H1 (cell line): ENCODE measurements around the gene SRGAP2. TPM values are rescaled to one million over a fixed set of nuclear protein-coding genes. Genes with fewer than 3 reads are reported as not detected.
"Not testable (repeated sequence)": the region's sequence is repeated elsewhere in the genome, so short reads cannot be mapped to it uniquely, and the experiment has no call there.

Experiments used
- CTCF ChIA-PET: fragments of 300-600 bp; sonication (Branson Sonifier 250); formaldehyde crosslinking; loops from one replicate; lab custom pipeline; 2021; ENCODE audit not compliant: partially characterized antibody; lab: Charles Lee
- POLR2A ChIA-PET: fragments of 300-600 bp; sonication (Branson Sonifier 250); formaldehyde crosslinking; loops from one replicate; lab custom pipeline; 2021; ENCODE audit warnings: inconsistent platforms; ENCODE audit not compliant: partially characterized antibody; lab: Charles Lee
- DNase-seq, 2 experiments: peaks; one replicate each; pipeline versions ENCODE4 v3.0.0 to v3.0.0-alpha.2; 2010 to 2022; ENCODE audit warnings: low spot score in 2 of 2, low read depth in 1 of 2, mixed read lengths in 1 of 2
- FAIRE-seq: peaks from 2 replicates; lab custom pipeline; 2011; peaks lifted over from hg19 to GRCh38; lab: Jason Lieb, UNC
- H2AFZ ChIP-seq: 2 replicates; pipeline ENCODE4 v1.8.1; 2012; ENCODE audit warnings: low read length, inconsistent platforms
- H2AK5ac ChIP-seq: 2 replicates; pipeline ENCODE4 v1.6.1; 2013; ENCODE audit warnings: low read depth, low read length
- H2BK120ac ChIP-seq: replicated peaks from 2 replicates; pipeline ENCODE3; 2013; ENCODE audit warnings: low read depth, low read length, inconsistent platforms
- H2BK12ac ChIP-seq: 2 replicates; pipeline ENCODE4 v1.6.1; 2013; ENCODE audit warnings: low read depth, low read length
- H2BK15ac ChIP-seq: 2 replicates; pipeline ENCODE4 v1.6.1; 2013; ENCODE audit warnings: low read length
- H2BK20ac ChIP-seq: 2 replicates; pipeline ENCODE4 v1.6.1; 2013; ENCODE audit warnings: low read length
- H2BK5ac ChIP-seq: 2 replicates; pipeline ENCODE4 v1.6.1; 2013; ENCODE audit warnings: low read depth, low read length
- H3K14ac ChIP-seq: 2 replicates; pipeline ENCODE4 v1.6.1; 2013; ENCODE audit warnings: inconsistent platforms; ENCODE audit not compliant: insufficient read length
- H3K18ac ChIP-seq: 2 replicates; pipeline ENCODE4 v1.6.1; 2013; ENCODE audit warnings: low read length; ENCODE audit errors: extremely low read depth
- H3K23ac ChIP-seq: 2 replicates; pipeline ENCODE4 v1.6.1; 2013; ENCODE audit warnings: inconsistent platforms; ENCODE audit not compliant: insufficient read length
- H3K23me2 ChIP-seq: 2 replicates; pipeline ENCODE4 v1.6.1; 2013; ENCODE audit warnings: low read depth, low read length
- H3K27ac ChIP-seq: 2 replicates; pipeline ENCODE4 v1.6.1; 2011; ENCODE audit warnings: low read depth, low read length, inconsistent platforms
- H3K27me3 ChIP-seq, 4 experiments: replicated peaks in 1 of 4; 1 replicate in 1 of 4; 2 replicates in 3 of 4; pipeline versions ENCODE4 v1.6.1 to v1.8.1; 2011 to 2013; ENCODE audit warnings: low read length in 3 of 4, mild to moderate bottlenecking in 3 of 4, inconsistent platforms in 2 of 4, mixed read lengths in 2 of 4, moderate library complexity in 1 of 4; ENCODE audit not compliant: control insufficient read depth in 3 of 4, insufficient read depth in 3 of 4; ENCODE audit errors: extremely low read depth in 1 of 4
- H3K36me3 ChIP-seq, 4 experiments: 2 replicates each; pipeline versions ENCODE4 v1.6.1 to v1.8.1; 2011 to 2013; ENCODE audit warnings: mild to moderate bottlenecking in 4 of 4, low read length in 3 of 4, moderate library complexity in 2 of 4, control low read depth in 1 of 4, inconsistent platforms in 1 of 4; ENCODE audit not compliant: insufficient read depth in 4 of 4, control insufficient read depth in 2 of 4
- H3K4ac ChIP-seq: replicated peaks from 2 replicates; pipeline ENCODE3; 2013; ENCODE audit warnings: low read length, low read depth, mixed read lengths, inconsistent platforms; ENCODE audit not compliant: insufficient read length
- H3K4me1 ChIP-seq, 4 experiments: replicated peaks in 1 of 4; 1 replicate in 1 of 4; 2 replicates in 3 of 4; pipeline versions ENCODE4 v1.6.1 to v1.8.1; 2011 to 2013; ENCODE audit warnings: low read length in 3 of 4, inconsistent platforms in 2 of 4, mixed read lengths in 1 of 4; ENCODE audit not compliant: insufficient read depth in 4 of 4, control insufficient read depth in 3 of 4
- H3K4me2 ChIP-seq, 2 experiments: 2 replicates each; pipeline versions ENCODE4 v1.6.1 to v1.8.1; 2011 to 2013; ENCODE audit warnings: low read depth in 2 of 2, low read length in 2 of 2, control low read depth in 1 of 2, inconsistent platforms in 1 of 2, mild to moderate bottlenecking in 1 of 2; ENCODE audit not compliant: insufficient read depth in 1 of 2
- H3K4me3 ChIP-seq, 4 experiments: fragments of 200-600, 300-600 bp in 1 of 4; sonication (generic), shearing (Covaris generic), sonication (Bioruptor Twin) in 1 of 4; 2 replicates each; pipeline versions ENCODE4 v1.5.1 to v1.8.1; 2011 to 2016; ENCODE audit warnings: low read length in 4 of 4, low read depth in 3 of 4, control low read depth in 2 of 4, inconsistent platforms in 2 of 4, mild to moderate bottlenecking in 2 of 4, mixed read lengths in 1 of 4, moderate library complexity in 1 of 4; ENCODE audit not compliant: insufficient read depth in 2 of 4; ENCODE audit errors: extremely low read depth in 1 of 4
- H3K56ac ChIP-seq: replicated peaks from 2 replicates; pipeline ENCODE3; 2013; ENCODE audit warnings: low read depth, mild to moderate bottlenecking, mixed read lengths, low read length, inconsistent platforms; ENCODE audit not compliant: insufficient read length
- H3K79me1 ChIP-seq: 2 replicates; pipeline ENCODE4 v1.6.1; 2013; ENCODE audit warnings: low read depth, low read length, control low read depth
- H3K79me2 ChIP-seq, 2 experiments: 2 replicates each; pipeline versions ENCODE4 v1.6.1 to v1.8.1; 2012 to 2013; ENCODE audit warnings: low read length in 2 of 2, mild to moderate bottlenecking in 2 of 2, inconsistent platforms in 1 of 2; ENCODE audit not compliant: insufficient read depth in 2 of 2, control insufficient read depth in 1 of 2
- H3K9ac ChIP-seq, 4 experiments: replicated peaks in 1 of 4; 1 replicate in 1 of 4; 2 replicates in 3 of 4; pipeline versions ENCODE4 v1.6.1 to v1.8.1; 2011 to 2013; ENCODE audit warnings: low read depth in 3 of 4, low read length in 3 of 4, control low read depth in 2 of 4, mild to moderate bottlenecking in 2 of 4, moderate library complexity in 2 of 4, inconsistent platforms in 1 of 4; ENCODE audit errors: extremely low read depth in 1 of 4
- H3K9me3 ChIP-seq, 2 experiments: 2 replicates each; pipeline versions ENCODE4 v1.6.1 to v1.8.1; 2012 to 2013; ENCODE audit warnings: mild to moderate bottlenecking in 2 of 2, moderate library complexity in 2 of 2, control low read depth in 1 of 2, inconsistent platforms in 1 of 2, low read depth in 1 of 2, low read length in 1 of 2, mixed read lengths in 1 of 2; ENCODE audit not compliant: insufficient read depth in 2 of 2
- H4K20me1 ChIP-seq, 2 experiments: replicated peaks in 1 of 2; 2 replicates each; pipeline versions ENCODE3 to v1.8.1; 2011 to 2013; ENCODE audit warnings: inconsistent platforms in 2 of 2, low read length in 2 of 2, mild to moderate bottlenecking in 1 of 2; ENCODE audit not compliant: insufficient read depth in 2 of 2, control insufficient read depth in 1 of 2
- H4K5ac ChIP-seq: 2 replicates; pipeline ENCODE4 v1.6.1; 2013; ENCODE audit warnings: low read length, low read depth, mixed read lengths, inconsistent platforms; ENCODE audit not compliant: insufficient read length
- H4K8ac ChIP-seq: 2 replicates; pipeline ENCODE4 v1.8.0; 2013; ENCODE audit warnings: mild to moderate bottlenecking, moderate library complexity, low read length, inconsistent platforms; ENCODE audit not compliant: insufficient read depth; ENCODE audit errors: extremely low read depth
- H4K91ac ChIP-seq: replicated peaks from 2 replicates; pipeline ENCODE3; 2013; ENCODE audit warnings: low read length, mixed read lengths, inconsistent platforms; ENCODE audit not compliant: insufficient read length
- WGBS, 2 experiments: shearing (Covaris generic) in 1 of 2; methylation state at CpG; one replicate each; pipeline versions ENCODE4 v1.1.6 to v1.1.7; 2013 to 2015; ENCODE audit warnings: low lambda C conversion rate in 2 of 2, mixed read lengths in 2 of 2, inconsistent platforms in 1 of 2, low coverage in 1 of 2, missing lambda C conversion rate in 1 of 2; ENCODE audit not compliant: insufficient replicate concordance in 2 of 2, insufficient coverage in 1 of 2, insufficient read length in 1 of 2; ENCODE audit errors: extremely low coverage in 1 of 2, missing lambda C conversion rate in 1 of 2; 5-methylcytosine and 5-hydroxymethylcytosine counted together
- polyA plus RNA-seq, 7 experiments: library from polyadenylated mRNA; depleted of rRNA in 3 of 7; stranded (reverse) in 5 of 7; unstranded in 2 of 7; fragments of >200 nt in 5 of 7; fragments of 200-250 nt in 2 of 7; gene quantifications; 1 replicate in 5 of 7; 2 replicates in 1 of 7; 4 replicates in 1 of 7; pipeline versions ENCODE4 v1.2.1 to v1.2.3, GENCODE V29; 2011 to 2013; ENCODE audit warnings: missing spikeins in 2 of 7, mixed read lengths in 2 of 7
- total RNA-seq: library from RNA; stranded (reverse); fragmentation: NEBNext Ultra II Directional; extraction: Animal tissue kit (Norgen Biotek cat#: 25700); gene quantifications from 2 replicates; pipeline ENCODE4 v1.2.1, GENCODE V29; 2021

Gene SRGAP2
- total and polyA plus RNA-seq, 2 of the 8 experiments (the other 6 are each of a cell fraction or from before 2014, with no cell fraction given), result 10.8 to 54.0 TPM

DNA sequence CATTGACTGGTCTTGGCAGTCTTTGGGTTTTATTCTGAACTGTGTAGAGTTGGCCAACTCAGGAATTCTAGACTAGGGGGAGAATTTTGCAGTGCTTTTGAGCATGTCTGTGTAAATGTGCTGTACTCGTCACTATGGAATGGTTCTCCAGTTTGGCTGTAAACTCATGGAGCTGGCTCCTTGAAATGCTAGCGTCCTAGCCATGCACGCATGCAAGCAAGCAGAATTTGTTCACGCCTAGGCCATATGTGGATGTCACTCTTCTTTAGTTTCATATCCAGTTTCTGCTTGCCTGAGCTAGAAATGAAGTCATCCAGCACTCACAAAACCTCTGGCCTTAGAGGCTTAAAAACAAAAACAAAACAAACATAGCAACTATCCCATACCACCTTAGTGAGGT is 36.9 kb downstream of the SRGAP2 start:
- 100% methylated on average over 2 of the region's 4 CpGs; no CpG with 5 or more reads in 1 of the 2 experiments for WGBS, 2 experiments

DNA sequence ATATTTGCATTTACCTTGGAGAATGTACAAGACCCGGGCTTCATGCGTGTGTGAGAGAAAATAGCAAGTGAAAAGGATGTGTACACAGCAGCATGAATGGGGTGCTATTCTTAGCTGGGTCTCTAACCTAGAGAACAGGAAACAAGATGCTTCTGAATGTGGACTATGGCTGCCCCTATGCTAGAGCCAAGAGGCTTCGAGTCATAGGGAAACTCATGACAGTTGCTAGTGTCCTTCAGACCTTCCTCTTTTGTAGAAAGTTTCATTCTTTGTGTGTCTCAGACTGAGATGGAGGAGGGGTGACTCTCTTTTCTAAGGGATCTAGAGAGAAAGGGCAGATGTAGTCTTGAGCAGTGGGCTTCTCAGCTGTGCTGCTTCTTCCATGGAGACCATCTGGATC is 40.0 kb downstream of the SRGAP2 start:
- H3K36me3 ChIP-seq, H3K4ac ChIP-seq, H4K91ac ChIP-seq, H3K79me2 ChIP-seq, H2BK12ac ChIP-seq, POLR2A ChIA-PET, H2AK5ac ChIP-seq, H2BK20ac ChIP-seq, H3K79me1 ChIP-seq, H3K56ac ChIP-seq, H3K4me2 ChIP-seq, H3K27me3 ChIP-seq, H4K20me1 ChIP-seq, H3K9ac ChIP-seq, H3K18ac ChIP-seq, H3K9me3 ChIP-seq, CTCF ChIA-PET, H3K23me2 ChIP-seq, H3K14ac ChIP-seq, H4K5ac ChIP-seq, H3K4me3 ChIP-seq, H2BK120ac ChIP-seq, H4K8ac ChIP-seq, FAIRE-seq, H2BK5ac ChIP-seq, H3K27ac ChIP-seq, H3K23ac ChIP-seq, H2AFZ ChIP-seq, H3K4me1 ChIP-seq, DNase-seq, H2BK15ac ChIP-seq: not testable (repeated sequence)
- 100% methylated on average over 1 of the region's 3 CpGs; no CpG with 5 or more reads in 1 of the 2 experiments for WGBS, 2 experiments

More for the DNA sequence above, 36.9 kb downstream of the SRGAP2 start:
- H2AFZ ChIP-seq, H3K23ac ChIP-seq, POLR2A ChIA-PET, H3K4me1 ChIP-seq, H2BK20ac ChIP-seq, H4K5ac ChIP-seq, H2BK120ac ChIP-seq, H3K9ac ChIP-seq, H3K18ac ChIP-seq, DNase-seq, FAIRE-seq, H3K79me2 ChIP-seq, H3K56ac ChIP-seq, H3K14ac ChIP-seq, H3K4me3 ChIP-seq, H3K23me2 ChIP-seq, H3K9me3 ChIP-seq, H3K79me1 ChIP-seq, H2BK15ac ChIP-seq, H3K27ac ChIP-seq, H3K36me3 ChIP-seq, H2AK5ac ChIP-seq, H3K4ac ChIP-seq, H4K91ac ChIP-seq, H2BK12ac ChIP-seq, CTCF ChIA-PET, H3K4me2 ChIP-seq, H2BK5ac ChIP-seq, H3K27me3 ChIP-seq, H4K20me1 ChIP-seq, H4K8ac ChIP-seq: not testable (repeated sequence)
